ENCODE data around the gene PNMA8A. TPM values are rescaled to one million over a fixed set of nuclear protein-coding genes. Genes with fewer than 3 reads are reported as not detected.

Gene PNMA8A
- total and polyA plus RNA-seq, 2 donors from 2014 or later = 12.5 to 16.2 TPM

GRCh38 chr19:46452186-46452585 lies 19.2 kb downstream of the PNMA8A start:
- intact Hi-C loops (cut with DNase I) = no loop called here
- H3K27me3 ChIP-seq (ENCODE audit: control insufficient read depth, insufficient read depth, low read length) = no peaks in the 10 kb centered on the region
- no peak for DNase-seq
- H3K4me1 ChIP-seq (ENCODE audit: control insufficient read depth in 2 of 3, insufficient read depth in 2 of 3, low read depth in 1 of 3, low read length in 3 of 3) = no peaks in the 10 kb centered on the region
- H3K9me3 ChIP-seq (ENCODE audit: control insufficient read depth in 2 of 3, insufficient read depth in 1 of 3, low read length in 3 of 3) = no peaks in the 10 kb centered on the region
- TF ChIP-seq, protein P1, sequence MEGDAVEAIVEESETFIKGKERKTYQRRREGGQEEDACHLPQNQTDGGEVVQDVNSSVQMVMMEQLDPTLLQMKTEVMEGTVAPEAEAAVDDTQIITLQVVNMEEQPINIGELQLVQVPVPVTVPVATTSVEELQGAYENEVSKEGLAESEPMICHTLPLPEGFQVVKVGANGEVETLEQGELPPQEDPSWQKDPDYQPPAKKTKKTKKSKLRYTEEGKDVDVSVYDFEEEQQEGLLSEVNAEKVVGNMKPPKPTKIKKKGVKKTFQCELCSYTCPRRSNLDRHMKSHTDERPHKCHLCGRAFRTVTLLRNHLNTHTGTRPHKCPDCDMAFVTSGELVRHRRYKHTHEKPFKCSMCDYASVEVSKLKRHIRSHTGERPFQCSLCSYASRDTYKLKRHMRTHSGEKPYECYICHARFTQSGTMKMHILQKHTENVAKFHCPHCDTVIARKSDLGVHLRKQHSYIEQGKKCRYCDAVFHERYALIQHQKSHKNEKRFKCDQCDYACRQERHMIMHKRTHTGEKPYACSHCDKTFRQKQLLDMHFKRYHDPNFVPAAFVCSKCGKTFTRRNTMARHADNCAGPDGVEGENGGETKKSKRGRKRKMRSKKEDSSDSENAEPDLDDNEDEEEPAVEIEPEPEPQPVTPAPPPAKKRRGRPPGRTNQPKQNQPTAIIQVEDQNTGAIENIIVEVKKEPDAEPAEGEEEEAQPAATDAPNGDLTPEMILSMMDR (IDR thresholded peaks at IDR 0.05; ENCODE audit: borderline replicate concordance, extremely low read depth, insufficient read depth) = no peak
- H3K27ac ChIP-seq (ENCODE audit: low read depth in 2 of 2, low read length in 2 of 2) = no peak overlapping the region
- H3K4me3 ChIP-seq (ENCODE audit: low read length in 3 of 3) = no peak overlapping the region
- H3K36me3 ChIP-seq (ENCODE audit: control insufficient read depth in 2 of 3, insufficient read depth in 3 of 3, low read length in 3 of 3) = no peaks in the 10 kb centered on the region
- no peak overlapping the region for H3K9ac ChIP-seq (ENCODE audit: low read length in 3 of 3)
- no peak for FAIRE-seq

DNA sequence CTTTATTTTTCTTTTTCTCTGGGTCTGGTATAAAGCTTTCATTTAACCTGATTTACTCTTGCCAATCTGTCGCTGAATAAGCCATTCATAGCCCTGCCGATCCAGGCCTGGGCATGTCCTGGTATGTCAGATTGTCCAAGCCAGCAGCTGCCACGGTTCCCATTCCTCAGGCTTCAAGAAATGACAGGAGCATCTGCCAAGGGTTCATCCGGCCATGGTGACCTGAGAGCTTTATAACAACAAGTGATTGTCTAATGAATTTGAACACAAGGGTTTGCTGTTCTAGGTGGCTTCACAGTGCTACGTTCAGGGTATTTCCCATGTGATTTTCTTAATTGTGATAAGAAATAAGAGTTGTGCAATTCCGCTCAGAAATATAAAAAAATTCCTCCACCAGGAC lies 20.0 kb downstream of the PNMA8A start:
- Histone ChIP-seq H3K27me3 (ENCODE audit: control insufficient read depth, insufficient read depth, low read length) (no peaks in the 10 kb centered on the region), H3K4me3 (ENCODE audit: low read length in 3 of 3) (no peak overlapping the region), H3K9ac (ENCODE audit: low read length in 3 of 3) (no peak overlapping the region), H3K9me3 (ENCODE audit: control insufficient read depth in 2 of 3, insufficient read depth in 1 of 3, low read length in 3 of 3) (no peaks in the 10 kb centered on the region), H3K36me3 (ENCODE audit: control insufficient read depth in 2 of 3, insufficient read depth in 3 of 3, low read length in 3 of 3) (no peaks in the 10 kb centered on the region), H3K4me1 (ENCODE audit: control insufficient read depth in 2 of 3, insufficient read depth in 2 of 3, low read depth in 1 of 3, low read length in 3 of 3) (no peaks in the 10 kb centered on the region), H3K27ac (ENCODE audit: low read depth in 2 of 2, low read length in 2 of 2) (no peak overlapping the region)
- intact Hi-C loops (cut with DNase I) = no loop called here
- TF ChIP-seq, protein P1 (IDR thresholded peaks at IDR 0.05; ENCODE audit: borderline replicate concordance, extremely low read depth, insufficient read depth) = no peak
- FAIRE-seq (no peak), DNase-seq (no peak)

DNA sequence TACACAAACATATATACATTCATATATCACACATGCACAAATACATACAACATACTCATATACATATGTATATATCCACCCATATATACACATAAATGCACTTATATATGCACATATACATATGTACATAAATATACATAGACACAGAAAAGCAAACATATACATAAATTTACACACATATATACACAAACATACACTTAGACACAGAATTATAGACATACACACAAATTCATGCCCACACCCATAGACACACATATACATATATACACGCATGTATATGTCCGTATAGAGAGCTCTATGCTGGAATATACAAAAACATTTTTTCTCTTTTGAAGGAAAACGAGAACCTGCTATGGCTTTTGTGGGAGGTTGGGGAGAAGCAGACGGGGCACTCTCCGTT lies 20.6 kb downstream of the PNMA8A start:
- DNase-seq (no peak), FAIRE-seq (no peak)
- Histone ChIP-seq H3K36me3 (ENCODE audit: control insufficient read depth in 2 of 3, insufficient read depth in 3 of 3, low read length in 3 of 3) (no peaks in the 10 kb centered on the region), H3K9ac (ENCODE audit: low read length in 3 of 3) (no peak overlapping the region), H3K4me3 (ENCODE audit: low read length in 3 of 3) (no peak overlapping the region), H3K4me1 (ENCODE audit: control insufficient read depth in 2 of 3, insufficient read depth in 2 of 3, low read depth in 1 of 3, low read length in 3 of 3) (no peaks in the 10 kb centered on the region), H3K27ac (ENCODE audit: low read depth in 2 of 2, low read length in 2 of 2) (no peak overlapping the region), H3K27me3 (ENCODE audit: control insufficient read depth, insufficient read depth, low read length) (no peaks in the 10 kb centered on the region), H3K9me3 (ENCODE audit: control insufficient read depth in 2 of 3, insufficient read depth in 1 of 3, low read length in 3 of 3) (no peaks in the 10 kb centered on the region)
- TF ChIP-seq, protein P1 (IDR thresholded peaks at IDR 0.05; ENCODE audit: borderline replicate concordance, extremely low read depth, insufficient read depth) = no peak
- intact Hi-C loops (cut with DNase I) = no loop called here

GRCh38 chr19:46449228-46449627 lies 22.1 kb downstream of the PNMA8A start:
- Histone ChIP-seq H3K36me3 (ENCODE audit: control insufficient read depth in 2 of 3, insufficient read depth in 3 of 3, low read length in 3 of 3) (no peaks in the 10 kb centered on the region), H3K9me3 (ENCODE audit: control insufficient read depth in 2 of 3, insufficient read depth in 1 of 3, low read length in 3 of 3) (no peaks in the 10 kb centered on the region), H3K4me1 (ENCODE audit: control insufficient read depth in 2 of 3, insufficient read depth in 2 of 3, low read depth in 1 of 3, low read length in 3 of 3) (no peaks in the 10 kb centered on the region), H3K27me3 (ENCODE audit: control insufficient read depth, insufficient read depth, low read length) (no peaks in the 10 kb centered on the region), H3K9ac (ENCODE audit: low read length in 3 of 3) (no peak overlapping the region), H3K27ac (ENCODE audit: low read depth in 2 of 2, low read length in 2 of 2) (no peak overlapping the region), H3K4me3 (ENCODE audit: low read length in 3 of 3) (no peak overlapping the region)
- TF ChIP-seq, protein P1 (IDR thresholded peaks at IDR 0.05; ENCODE audit: borderline replicate concordance, extremely low read depth, insufficient read depth) = no peak
- DNase-seq (no peak), FAIRE-seq (no peak)
- intact Hi-C loops (cut with DNase I) = no loop called here
